Testis (tissue), 3 donors: ENCODE results near the gene C2CD4D. TPM values are rescaled to one million over a fixed set of nuclear protein-coding genes. Genes with fewer than 3 reads are reported as not detected.

Source experiments
- DNase-seq: peaks from one replicate; pipeline ENCODE4 v3.0.0-alpha.2; 2019
- H3K27ac ChIP-seq, 2 donors: fragments of 200-600 bp; sonication (generic); one replicate each; pipeline ENCODE4 v1.5.1; 2019
- H3K27me3 ChIP-seq: fragments of 200-600 bp; sonication (generic); one replicate; pipeline ENCODE4 v1.5.1; 2019
- H3K36me3 ChIP-seq: fragments of 200-600 bp; sonication (generic); one replicate; pipeline ENCODE4 v1.5.1; 2017; ENCODE audit warnings: low read depth; ENCODE audit errors: missing control alignments
- H3K4me1 ChIP-seq: fragments of 200-600 bp; sonication (generic); one replicate; pipeline ENCODE4 v1.5.1; 2019
- H3K4me3 ChIP-seq, 2 donors: fragments of 200-600 bp; sonication (generic); one replicate each; pipeline ENCODE4 v1.5.1; 2017 to 2019
- H3K9me3 ChIP-seq: fragments of 200-600 bp; sonication (generic); one replicate; pipeline ENCODE4 v1.5.1; 2017
- POLR2A ChIP-seq: fragments of 450-650 bp; IDR thresholded peaks from one replicate; pipeline ENCODE4 v1.6.1; 2017; ENCODE audit warnings: antibody characterized with exemption, mild to moderate bottlenecking, moderate library complexity
- WGBS, 2 donors: methylation state at CpG; one replicate each; pipeline ENCODE4 v1.1.5; 2018; 5-methylcytosine and 5-hydroxymethylcytosine counted together
- intact Hi-C: fragments of 100-400 bp; cut with DNase I; formaldehyde crosslinking; loops from one replicate; pipeline ENCODE4 v1.15.1; 2023; ENCODE audit warnings: low total_unique reads
- polyA plus RNA-seq: library from polyadenylated mRNA; stranded (reverse); fragments of 350-450 nt; fragmentation: Illumina TruSeq; extraction: RNeasy Lipid Tissue Mini Kit (QIAGEN cat#74804); gene quantifications from one replicate; pipeline ENCODE4 v1.2.3, GENCODE V29; 2014; ENCODE audit warnings: low read depth, low replicate concordance; ENCODE audit not compliant: insufficient read depth
- total RNA-seq, 2 donors: library from RNA; depleted of rRNA; stranded (reverse); fragments of >200 nt; gene quantifications; one replicate each; pipeline ENCODE4 v1.2.3, GENCODE V29; 2016
- TF ChIP-seq, protein P1 (sequence below), 3 experiments: fragments of 450-650 bp in 2 of 3; fragments of 200-600 bp in 1 of 3; sonication (generic) in 1 of 3; IDR thresholded peaks; one replicate each; pipeline ENCODE4 v1.5.1; 2016 to 2019; ENCODE audit warnings: antibody characterized with exemption in 3 of 3, mild to moderate bottlenecking in 2 of 3, moderate library complexity in 1 of 3

C2CD4D gene
- total and polyA plus RNA-seq, 3 donors from 2014 or later = 0.29 to 2.0 (median 1.4) TPM

DNA sequence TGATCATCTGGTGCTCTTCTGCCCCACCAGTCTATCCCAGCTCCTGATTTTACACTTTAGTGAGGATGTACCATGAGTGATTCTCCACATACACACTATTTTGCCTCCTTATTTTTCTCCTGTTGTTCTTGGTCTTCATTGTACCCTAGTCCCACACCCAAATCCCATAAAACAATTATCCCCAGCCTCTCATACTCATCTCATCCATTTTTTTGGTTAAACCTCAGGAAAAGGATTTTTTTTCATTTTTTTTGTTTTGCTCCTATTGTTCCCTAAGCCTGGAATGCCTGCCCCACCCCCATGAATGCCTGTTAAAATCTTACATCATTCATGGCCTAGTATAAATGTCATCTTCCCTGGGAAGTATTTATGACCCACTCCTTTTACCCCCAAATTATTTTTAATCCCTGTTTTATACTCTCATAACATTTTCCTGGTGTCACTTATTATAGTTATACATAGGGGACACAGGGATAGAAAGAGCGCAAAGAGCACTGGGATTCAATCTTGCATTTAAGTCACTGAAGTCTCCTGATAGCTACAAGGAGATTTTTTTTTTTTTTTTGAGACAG, 29.5 kb downstream of the C2CD4D start:
- H3K36me3 ChIP-seq = no peaks in the 10 kb centered on the region
- 96 to 100% methylated on average over 1 of the region's 1 CpG for WGBS, 2 donors
- H3K27ac ChIP-seq = no peak overlapping the region
- no peaks in the 10 kb centered on the region for H3K4me1 ChIP-seq
- TF ChIP-seq POLR2A = no peak
- TF ChIP-seq, protein P1, sequence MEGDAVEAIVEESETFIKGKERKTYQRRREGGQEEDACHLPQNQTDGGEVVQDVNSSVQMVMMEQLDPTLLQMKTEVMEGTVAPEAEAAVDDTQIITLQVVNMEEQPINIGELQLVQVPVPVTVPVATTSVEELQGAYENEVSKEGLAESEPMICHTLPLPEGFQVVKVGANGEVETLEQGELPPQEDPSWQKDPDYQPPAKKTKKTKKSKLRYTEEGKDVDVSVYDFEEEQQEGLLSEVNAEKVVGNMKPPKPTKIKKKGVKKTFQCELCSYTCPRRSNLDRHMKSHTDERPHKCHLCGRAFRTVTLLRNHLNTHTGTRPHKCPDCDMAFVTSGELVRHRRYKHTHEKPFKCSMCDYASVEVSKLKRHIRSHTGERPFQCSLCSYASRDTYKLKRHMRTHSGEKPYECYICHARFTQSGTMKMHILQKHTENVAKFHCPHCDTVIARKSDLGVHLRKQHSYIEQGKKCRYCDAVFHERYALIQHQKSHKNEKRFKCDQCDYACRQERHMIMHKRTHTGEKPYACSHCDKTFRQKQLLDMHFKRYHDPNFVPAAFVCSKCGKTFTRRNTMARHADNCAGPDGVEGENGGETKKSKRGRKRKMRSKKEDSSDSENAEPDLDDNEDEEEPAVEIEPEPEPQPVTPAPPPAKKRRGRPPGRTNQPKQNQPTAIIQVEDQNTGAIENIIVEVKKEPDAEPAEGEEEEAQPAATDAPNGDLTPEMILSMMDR (IDR thresholded peaks at IDR 0.05) = no peak
- intact Hi-C loops = no loop called here
- DNase-seq = no peak
- H3K9me3 ChIP-seq = no peaks in the 10 kb centered on the region
- H3K27me3 ChIP-seq = no peaks in the 10 kb centered on the region
- no peak overlapping the region for H3K4me3 ChIP-seq

DNA sequence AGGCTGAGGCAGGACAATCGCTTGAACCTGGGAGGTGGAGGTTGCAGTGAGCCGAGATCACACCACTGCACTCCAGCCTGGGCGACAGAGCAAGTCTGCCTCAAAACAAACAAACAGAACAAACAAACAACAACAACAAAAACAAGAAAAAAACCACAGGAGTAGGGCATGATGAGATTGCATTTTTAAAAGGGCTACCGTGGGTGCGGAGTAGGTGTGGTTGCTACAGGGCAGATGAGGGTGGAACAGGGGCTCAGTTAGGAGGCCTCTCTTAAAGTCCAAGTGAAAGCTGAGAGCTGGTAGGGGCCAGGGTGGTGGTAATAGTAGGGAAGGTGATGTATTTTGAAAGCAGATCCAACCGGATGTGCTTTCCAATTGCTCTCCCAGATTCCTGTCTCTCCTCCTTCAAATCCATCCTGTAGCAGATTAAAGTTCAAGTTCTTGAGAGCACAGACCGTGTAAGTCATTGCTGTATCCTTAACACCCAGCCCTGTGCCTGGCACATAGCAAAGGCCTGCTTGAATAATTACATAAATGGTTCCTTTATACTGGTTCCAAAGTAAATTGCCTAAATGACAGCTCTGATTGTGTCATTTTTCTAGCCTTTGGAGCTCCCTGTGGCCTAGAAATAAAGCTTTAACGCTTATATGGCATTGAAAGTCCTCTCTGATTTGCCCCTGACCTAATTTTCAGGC, 30.2 kb downstream of the C2CD4D start:
- intact Hi-C loops = no loop called here
- 83 to 84% methylated on average over 7 to 8 of the region's 8 CpGs for WGBS, 2 donors
- no peaks in the 10 kb centered on the region for H3K9me3 ChIP-seq
- TF ChIP-seq, protein P1 (IDR thresholded peaks at IDR 0.05) = no peak
- TF ChIP-seq POLR2A = no peak
- no peaks in the 10 kb centered on the region for H3K27me3 ChIP-seq
- no peak overlapping the region for H3K4me3 ChIP-seq
- H3K27ac ChIP-seq = no peak overlapping the region
- no peaks in the 10 kb centered on the region for H3K4me1 ChIP-seq
- DNase-seq = no peak
- H3K36me3 ChIP-seq = no peaks in the 10 kb centered on the region

DNA sequence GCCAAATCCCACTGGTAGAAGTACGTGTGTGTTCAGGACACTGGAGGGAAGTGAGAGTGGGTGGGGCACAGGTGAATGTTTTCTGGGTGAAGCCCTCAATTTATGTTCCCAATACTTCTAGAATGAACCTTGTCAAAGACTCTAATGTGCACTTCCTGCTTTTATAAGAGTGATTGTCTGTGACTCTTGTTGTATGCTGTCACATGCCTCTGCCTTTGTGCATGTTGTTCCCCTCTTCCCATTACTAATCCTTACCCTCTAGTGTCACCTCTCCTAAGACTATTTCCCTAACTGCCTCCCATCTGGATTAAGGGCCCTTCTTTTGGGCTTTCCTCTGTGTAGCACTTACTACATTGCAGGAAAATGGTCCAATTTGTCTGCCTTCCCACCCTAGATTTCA, 31.9 kb downstream of the C2CD4D start:
- no peak for DNase-seq
- TF ChIP-seq, protein P1 (IDR thresholded peaks at IDR 0.05) = no peak
- no peak for TF ChIP-seq POLR2A
- 83 to 90% methylated on average over 1 of the region's 1 CpG for WGBS, 2 donors
- no peaks in the 10 kb centered on the region for H3K4me1 ChIP-seq
- no peaks in the 10 kb centered on the region for H3K9me3 ChIP-seq
- intact Hi-C loops = no loop called here
- no peaks in the 10 kb centered on the region for H3K36me3 ChIP-seq
- no peak overlapping the region for H3K27ac ChIP-seq
- no peak overlapping the region for H3K4me3 ChIP-seq
- H3K27me3 ChIP-seq = no peaks in the 10 kb centered on the region

DNA sequence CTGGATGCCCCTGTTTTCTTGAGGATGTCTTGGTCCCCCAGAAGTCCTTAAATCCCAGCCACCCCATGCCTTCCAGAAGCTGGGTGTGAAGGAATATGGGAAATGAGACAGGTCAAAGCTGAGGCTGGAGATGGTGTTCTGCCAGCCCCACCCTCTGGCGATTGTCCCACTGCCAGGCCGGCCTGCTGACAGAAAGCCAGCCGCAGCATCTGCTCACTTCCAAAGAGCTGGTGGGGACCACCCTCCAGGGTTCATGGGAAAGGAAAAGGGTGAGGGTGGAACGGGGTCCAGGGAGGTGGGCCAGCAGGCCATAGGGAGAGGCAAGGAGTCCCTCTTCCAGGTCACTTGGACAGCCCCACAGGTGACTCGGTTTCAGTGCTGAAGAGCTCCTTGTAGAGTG, 32.5 kb downstream of the C2CD4D start:
- Histone ChIP-seq H3K36me3 (no peaks in the 10 kb centered on the region), H3K27ac (no peak overlapping the region), H3K4me3 (no peak overlapping the region), H3K27me3 (no peaks in the 10 kb centered on the region), H3K9me3 (no peaks in the 10 kb centered on the region), H3K4me1 (no peaks in the 10 kb centered on the region)
- DNase-seq = no peak
- WGBS, 2 donors = 91 to 94% methylated on average over 5 of the region's 5 CpGs
- intact Hi-C loops = no loop called here
- TF ChIP-seq, protein P1 (IDR thresholded peaks at IDR 0.05) = no peak
- no peak for TF ChIP-seq POLR2A

DNA sequence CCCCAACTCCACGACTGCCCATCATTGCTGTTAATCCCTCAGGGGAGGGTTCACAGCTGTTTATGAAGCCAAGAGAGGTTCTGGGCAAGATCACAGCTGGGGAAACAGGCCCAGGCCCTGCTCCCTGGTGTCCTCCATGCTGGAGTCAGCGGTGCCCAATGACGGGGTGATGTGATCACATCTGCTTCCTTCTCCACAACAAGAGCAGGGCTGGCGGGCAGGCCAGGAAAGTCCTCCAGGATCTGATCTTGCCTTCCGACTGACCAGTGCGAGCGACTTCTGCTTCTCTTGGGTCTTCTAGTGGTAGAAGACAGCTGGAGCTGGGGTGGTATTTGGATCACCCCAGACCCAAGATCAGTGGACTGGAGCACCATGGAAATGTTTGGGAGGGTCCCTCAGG, 33.5 kb downstream of the C2CD4D start:
- TF ChIP-seq, protein P1 (IDR thresholded peaks at IDR 0.05) = no peak
- TF ChIP-seq POLR2A = no peak
- no peak overlapping the region for H3K27ac ChIP-seq
- no peaks in the 10 kb centered on the region for H3K9me3 ChIP-seq
- WGBS, 2 donors = 84 to 90% methylated on average over 7 of the region's 7 CpGs
- H3K4me1 ChIP-seq = no peaks in the 10 kb centered on the region
- no peaks in the 10 kb centered on the region for H3K36me3 ChIP-seq
- no peaks in the 10 kb centered on the region for H3K27me3 ChIP-seq
- no peak overlapping the region for H3K4me3 ChIP-seq
- no peak for DNase-seq
- intact Hi-C loops = no loop called here
